Fibroblast of lung (primary cell): Measurements from ENCODE around the gene RNF152.

Source experiments
- EZH2 ChIP-seq: IDR thresholded peaks from 2 replicates; pipeline ENCODE4 v1.5.1; 2012; ENCODE audit warnings: low read length, control low read depth, mild to moderate bottlenecking; ENCODE audit errors: missing control alignments
- TF ChIP-seq, protein P1 (sequence below), 2 donors: IDR thresholded peaks in 1 of 2; conservative IDR thresholded peaks in 1 of 2; 1 replicate in 1 of 2; 2 replicates in 1 of 2; pipeline ENCODE4 v1.5.1; 2011 to 2012; ENCODE audit warnings: low read length in 2 of 2, control low read depth in 1 of 2, inconsistent platforms in 1 of 2, low read depth in 1 of 2, mild to moderate bottlenecking in 1 of 2

DNA sequence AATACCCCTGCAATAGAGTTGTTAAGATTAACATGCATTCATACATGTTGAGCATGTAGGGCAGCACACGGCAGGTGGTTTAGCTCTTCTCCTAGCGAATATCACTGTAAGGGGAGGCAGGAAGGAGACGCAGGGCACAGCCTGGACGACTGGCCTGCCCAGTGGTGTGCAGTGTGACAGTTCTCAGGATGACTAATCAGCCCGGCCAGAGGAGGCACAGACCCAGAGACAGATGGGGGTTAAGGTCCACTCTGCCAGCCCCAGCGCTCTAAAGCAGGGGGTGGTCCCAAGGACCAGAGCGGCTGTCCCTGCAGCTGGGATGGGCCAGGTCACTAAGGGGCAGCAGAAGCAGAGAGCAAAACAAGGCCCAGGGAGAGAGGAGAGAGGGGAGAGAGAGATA is 63.7 kb downstream of the RNF152 start:
- TF ChIP-seq, protein P1, sequence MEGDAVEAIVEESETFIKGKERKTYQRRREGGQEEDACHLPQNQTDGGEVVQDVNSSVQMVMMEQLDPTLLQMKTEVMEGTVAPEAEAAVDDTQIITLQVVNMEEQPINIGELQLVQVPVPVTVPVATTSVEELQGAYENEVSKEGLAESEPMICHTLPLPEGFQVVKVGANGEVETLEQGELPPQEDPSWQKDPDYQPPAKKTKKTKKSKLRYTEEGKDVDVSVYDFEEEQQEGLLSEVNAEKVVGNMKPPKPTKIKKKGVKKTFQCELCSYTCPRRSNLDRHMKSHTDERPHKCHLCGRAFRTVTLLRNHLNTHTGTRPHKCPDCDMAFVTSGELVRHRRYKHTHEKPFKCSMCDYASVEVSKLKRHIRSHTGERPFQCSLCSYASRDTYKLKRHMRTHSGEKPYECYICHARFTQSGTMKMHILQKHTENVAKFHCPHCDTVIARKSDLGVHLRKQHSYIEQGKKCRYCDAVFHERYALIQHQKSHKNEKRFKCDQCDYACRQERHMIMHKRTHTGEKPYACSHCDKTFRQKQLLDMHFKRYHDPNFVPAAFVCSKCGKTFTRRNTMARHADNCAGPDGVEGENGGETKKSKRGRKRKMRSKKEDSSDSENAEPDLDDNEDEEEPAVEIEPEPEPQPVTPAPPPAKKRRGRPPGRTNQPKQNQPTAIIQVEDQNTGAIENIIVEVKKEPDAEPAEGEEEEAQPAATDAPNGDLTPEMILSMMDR (conservative IDR thresholded peaks at IDR 0.05 in 1 of 2, IDR thresholded peaks at IDR 0.05 in 1 of 2; ENCODE audit: low read depth in 1 of 2, low read length in 2 of 2), result no peak
- no peak for TF ChIP-seq EZH2
